ENCODE results near the gene DRAXIN. TPM values are rescaled to one million over a fixed set of nuclear protein-coding genes. Genes with fewer than 3 reads are reported as not detected.

DRAXIN gene
- total RNA-seq, 4 donors from 2014 or later, result 0.08 to 0.16 (median 0.12) TPM; not detected in 1

- WGBS, 2 donors (ENCODE audit: low coverage in 1 of 2), result 56 to 64% methylated on average over 3 of the region's 5 CpGs
- H3K27me3 ChIP-seq, result peaks cover 12% of the 10 kb centered on the region
- TF ChIP-seq POLR2A (IDR thresholded peaks at IDR 0.05) (no peak), CTCF (IDR thresholded peaks at IDR 0.05) (no peak), EP300 (IDR thresholded peaks at IDR 0.05) (no peak), POLR2AphosphoS5 (IDR thresholded peaks at IDR 0.05) (no peak)
- H3K4me3 ChIP-seq, result no peak overlapping the region
- H3K9me3 ChIP-seq, result no peaks in the 10 kb centered on the region
- no peaks in the 10 kb centered on the region for H3K4me1 ChIP-seq
- no peak for ATAC-seq
- H3K36me3 ChIP-seq, result no peaks in the 10 kb centered on the region
- H3K27ac ChIP-seq, result no peak overlapping the region
Measured at GRCh38 chr1:11772458-11772857, 80.9 kb downstream of the DRAXIN start.

GRCh38 chr1:11774753-11775152 lies 83.2 kb downstream of the DRAXIN start:
- Histone ChIP-seq H3K27ac (no peak overlapping the region), H3K9me3 (no peaks in the 10 kb centered on the region), H3K36me3 (no peaks in the 10 kb centered on the region), H3K4me1 (no peaks in the 10 kb centered on the region), H3K4me3 (no peak overlapping the region), H3K27me3 (peaks cover 12% of the 10 kb centered on the region)
- TF ChIP-seq EP300 (IDR thresholded peaks at IDR 0.05) (no peak), POLR2A (IDR thresholded peaks at IDR 0.05) (no peak), POLR2AphosphoS5 (IDR thresholded peaks at IDR 0.05) (no peak), CTCF (IDR thresholded peaks at IDR 0.05) (no peak)
- no peak for ATAC-seq
- 83% methylated on average over 9 of the region's 9 CpGs; no CpG with 5 or more reads in 1 of the 2 donors for WGBS, 2 donors (ENCODE audit: low coverage in 1 of 2)

Other genes with a start within 250 kb of the DRAXIN start
- gene DISP3, start 212.6 kb upstream of the DRAXIN start, total RNA-seq, result under 1 TPM in 1 of 4 donors, not detected in 3; 0.19 TPM
- 10 to 100 TPM in 1 of 4 donors, 1 to 10 TPM in 3; 4.7 to 12.5 (median 6.8) TPM for gene FBXO2, start 37.3 kb upstream of the DRAXIN start, total RNA-seq
- gene FBXO44, start 36.8 kb upstream of the DRAXIN start, total RNA-seq, result 10 to 100 TPM; 10.5 to 22.9 (median 17.2) TPM
- gene FBXO6, start 27.5 kb upstream of the DRAXIN start, total RNA-seq, result 10 to 100 TPM; 17.0 to 20.7 (median 18.8) TPM
- gene MAD2L2, start 10.6 kb upstream of the DRAXIN start, total RNA-seq, result 10 to 100 TPM; 19.4 to 43.7 (median 24.3) TPM
- gene AGTRAP, start 44.4 kb downstream of the DRAXIN start, total RNA-seq, result 10 to 100 TPM; 32.2 to 56.4 (median 40.5) TPM
- gene C1orf167, start 70.5 kb downstream of the DRAXIN start, total RNA-seq, result 1 to 10 TPM in 2 of 4 donors, under 1 TPM in 2; 0.35 to 1.4 (median 0.75) TPM
- 10 to 100 TPM; 18.6 to 46.7 (median 27.9) TPM for gene MTHFR, start 114.3 kb downstream of the DRAXIN start, total RNA-seq
- 10 to 100 TPM; 12.8 to 23.8 (median 18.3) TPM for gene CLCN6, start 114.5 kb downstream of the DRAXIN start, total RNA-seq
- gene NPPA, start 156.1 kb downstream of the DRAXIN start, total RNA-seq, result under 1 TPM in 1 of 4 donors, not detected in 3; 0.93 TPM
- not detected for gene NPPB, start 167.2 kb downstream of the DRAXIN start, total RNA-seq
- gene KIAA2013, start 234.7 kb downstream of the DRAXIN start, total RNA-seq, result 100 to 1,000 TPM in 1 of 4 donors, 10 to 100 TPM in 3; 70.8 to 128 (median 83.8) TPM
- 100 to 1,000 TPM in 1 of 4 donors, 10 to 100 TPM in 3; 66.5 to 125 (median 70.1) TPM for gene PLOD1, start 243.0 kb downstream of the DRAXIN start, total RNA-seq